Spleen (tissue), 11 donors: ENCODE measurements around the gene SHE. TPM values are rescaled to one million over a fixed set of nuclear protein-coding genes. Genes with fewer than 3 reads are reported as not detected.

ENCODE experiments used
- DNase-seq: peaks from one replicate; pipeline ENCODE4 v3.0.0-alpha.2; 2020
- H3K27ac ChIP-seq, 8 donors: fragments of 200-600 bp; sonication (generic) in 7 of 8; 1 replicate in 4 of 8; 2 replicates in 4 of 8; pipeline versions ENCODE4 v1.5.0 to v1.8.0; 2016 to 2021; ENCODE audit warnings: inconsistent platforms in 4 of 8, mild to moderate bottlenecking in 4 of 8, moderate library complexity in 1 of 8
- H3K27me3 ChIP-seq, 7 donors: fragments of 200-600 bp; sonication (generic) in 6 of 7; replicated peaks in 1 of 7; 1 replicate in 4 of 7; 2 replicates in 3 of 7; pipeline versions ENCODE4 v1.5.0 to v1.8.0; 2016 to 2021; ENCODE audit warnings: inconsistent platforms in 3 of 7, mild to moderate bottlenecking in 1 of 7
- H3K36me3 ChIP-seq, 6 donors: fragments of 200-600 bp; sonication (generic) in 5 of 6; 1 replicate in 4 of 6; 2 replicates in 2 of 6; pipeline versions ENCODE4 v1.5.0 to v1.8.0; 2016 to 2021; ENCODE audit warnings: inconsistent platforms in 2 of 6
- H3K4me1 ChIP-seq, 6 donors: fragments of 200-600 bp; sonication (generic) in 5 of 6; 1 replicate in 3 of 6; 2 replicates in 3 of 6; pipeline versions ENCODE4 v1.5.0 to v1.8.0; 2016 to 2021; ENCODE audit warnings: inconsistent platforms in 3 of 6
- H3K4me3 ChIP-seq, 8 donors: fragments of 200-600 bp; sonication (generic) in 7 of 8; 1 replicate in 4 of 8; 2 replicates in 4 of 8; pipeline versions ENCODE4 v1.5.0 to v1.8.0; 2016 to 2021; ENCODE audit warnings: inconsistent platforms in 4 of 8, mild to moderate bottlenecking in 4 of 8, moderate library complexity in 2 of 8
- H3K9me3 ChIP-seq, 8 donors: fragments of 200-600 bp; sonication (generic) in 7 of 8; 1 replicate in 4 of 8; 2 replicates in 4 of 8; pipeline versions ENCODE4 v1.5.0 to v1.8.0; 2016 to 2021; ENCODE audit warnings: inconsistent platforms in 4 of 8
- POLR2A ChIP-seq, 3 donors: fragments of 450-650 bp; IDR thresholded peaks; one replicate each; pipeline ENCODE4 v1.5.1; 2017; ENCODE audit warnings: antibody characterized with exemption in 3 of 3, mild to moderate bottlenecking in 1 of 3
- POLR2AphosphoS5 ChIP-seq, 3 donors: sonication (generic); formaldehyde crosslinking; IDR thresholded peaks; one replicate each; pipeline ENCODE4 v1.5.1; 2017; ENCODE audit warnings: antibody characterized with exemption in 3 of 3
- WGBS, 5 donors: extraction: QIAGEN DNeasy Blood & Tissue Kit in 3 of 5; methylation state at CpG; one replicate each; pipeline versions ENCODE4 v1.1.5 to v1.1.7; 2013 to 2018; 5-methylcytosine and 5-hydroxymethylcytosine counted together
- intact Hi-C: fragments of 100-400 bp; cut with DNase I; formaldehyde crosslinking; loops from one replicate; pipeline ENCODE4 v1.15.0; 2023; ENCODE audit warnings: low total_unique reads
- polyA plus RNA-seq, 3 donors: library from polyadenylated mRNA; stranded (reverse); fragments of 200-250 nt; gene quantifications; one replicate each; pipeline ENCODE4 v1.2.1, GENCODE V29; 2013
- total RNA-seq, 7 donors: library from RNA; depleted of rRNA in 3 of 7; stranded (reverse); fragments of >200 nt in 3 of 7; fragmentation: NEBNext Ultra II Directional in 4 of 7; extraction: Animal tissue kit (Norgen Biotek cat#: 25700) in 4 of 7; gene quantifications; one replicate each; pipeline versions ENCODE4 v1.1.0 to v1.2.1, GENCODE V29; 2016 to 2021
- TF ChIP-seq, protein P1 (sequence below), 11 experiments: fragments of 200-600 bp in 7 of 11; fragments of 450-650 bp in 4 of 11; sonication (generic) in 4 of 11; IDR thresholded peaks in 8 of 11; conservative IDR thresholded peaks in 3 of 11; 1 replicate in 7 of 11; 2 replicates in 4 of 11; pipeline versions ENCODE4 v1.4.0 to v1.8.0; 2016 to 2021; ENCODE audit warnings: antibody characterized with exemption in 11 of 11, inconsistent platforms in 4 of 11, mild to moderate bottlenecking in 1 of 11
- donor health status: healthy with polysubstance abuse.
- donor health status: DM: no; HTN: no; CAD: no; lungs with moderate emphysema.
- donor health status: DM: no; HTN: no; CAD: no.
- donor health status: Bipolar disorder and iron deficiency.
- donor health status: healthy.
- donor health status: DM: no; HTN: no; CAD: no.
- donor health status: DM: yes; HTN: yes; CAD: no.

SHE gene
- total and polyA plus RNA-seq, 10 donors, result 8.2 to 54.7 (median 32.4) TPM

GRCh38 chr1:154431586-154432373 is 70.4 kb downstream of the SHE start:
- Histone ChIP-seq H3K9me3 (no peaks in the 10 kb centered on the region), H3K27ac (peak overlapping the region in 4 of 8 donors; percentile 35 to 75 (median 60)), H3K4me3 (no peak overlapping the region), H3K4me1 (peaks cover 0 to 54% (median 21%) of the 10 kb centered on the region in 6 donors), H3K36me3 (peaks cover 0 to 74% (median 30%) of the 10 kb centered on the region in 6 donors), H3K27me3 (no peaks in the 10 kb centered on the region)
- TF ChIP-seq, protein P1, sequence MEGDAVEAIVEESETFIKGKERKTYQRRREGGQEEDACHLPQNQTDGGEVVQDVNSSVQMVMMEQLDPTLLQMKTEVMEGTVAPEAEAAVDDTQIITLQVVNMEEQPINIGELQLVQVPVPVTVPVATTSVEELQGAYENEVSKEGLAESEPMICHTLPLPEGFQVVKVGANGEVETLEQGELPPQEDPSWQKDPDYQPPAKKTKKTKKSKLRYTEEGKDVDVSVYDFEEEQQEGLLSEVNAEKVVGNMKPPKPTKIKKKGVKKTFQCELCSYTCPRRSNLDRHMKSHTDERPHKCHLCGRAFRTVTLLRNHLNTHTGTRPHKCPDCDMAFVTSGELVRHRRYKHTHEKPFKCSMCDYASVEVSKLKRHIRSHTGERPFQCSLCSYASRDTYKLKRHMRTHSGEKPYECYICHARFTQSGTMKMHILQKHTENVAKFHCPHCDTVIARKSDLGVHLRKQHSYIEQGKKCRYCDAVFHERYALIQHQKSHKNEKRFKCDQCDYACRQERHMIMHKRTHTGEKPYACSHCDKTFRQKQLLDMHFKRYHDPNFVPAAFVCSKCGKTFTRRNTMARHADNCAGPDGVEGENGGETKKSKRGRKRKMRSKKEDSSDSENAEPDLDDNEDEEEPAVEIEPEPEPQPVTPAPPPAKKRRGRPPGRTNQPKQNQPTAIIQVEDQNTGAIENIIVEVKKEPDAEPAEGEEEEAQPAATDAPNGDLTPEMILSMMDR (IDR thresholded peaks at IDR 0.05 in 8 of 11, conservative IDR thresholded peaks at IDR 0.05 in 3 of 11), result no peak
- TF ChIP-seq POLR2AphosphoS5 (IDR thresholded peaks at IDR 0.05) (peak in 1 of 3 donors; percentile 30), POLR2A (IDR thresholded peaks at IDR 0.05) (no peak)
- intact Hi-C loops, result no loop called here
- DNase-seq, result no peak
- WGBS, 5 donors, result 52 to 83% (median 67%) methylated on average over 10 of the region's 10 CpGs

GRCh38 chr1:154430903-154431302 is 71.3 kb downstream of the SHE start:
- no peaks in the 10 kb centered on the region for H3K27me3 ChIP-seq
- H3K4me3 ChIP-seq, result no peak overlapping the region
- H3K36me3 ChIP-seq, result peaks cover 0 to 66% (median 24%) of the 10 kb centered on the region in 6 donors
- TF ChIP-seq, protein P1 (IDR thresholded peaks at IDR 0.05 in 8 of 11, conservative IDR thresholded peaks at IDR 0.05 in 3 of 11), result no peak
- TF ChIP-seq POLR2AphosphoS5 (IDR thresholded peaks at IDR 0.05) (no peak), POLR2A (IDR thresholded peaks at IDR 0.05) (no peak)
- H3K9me3 ChIP-seq, result no peaks in the 10 kb centered on the region
- H3K4me1 ChIP-seq, result peaks cover 0 to 54% (median 21%) of the 10 kb centered on the region in 6 donors
- H3K27ac ChIP-seq, result peak overlapping the region in 4 of 8 donors; percentile 35 to 75 (median 60)
- no peak for DNase-seq
- 74 to 86% (median 77%) methylated on average over 11 of the region's 11 CpGs for WGBS, 5 donors
- intact Hi-C loops, result no loop called here

- intact Hi-C loops, result no loop called here
- WGBS, 5 donors, result 76 to 90% (median 85%) methylated on average over 15 to 17 of the region's 17 CpGs
- no peaks in the 10 kb centered on the region for H3K27me3 ChIP-seq
- H3K27ac ChIP-seq, result peak overlapping the region in 3 of 8 donors; percentile 5 to 75 (median 60)
- no peak overlapping the region for H3K4me3 ChIP-seq
- H3K9me3 ChIP-seq, result no peaks in the 10 kb centered on the region
- H3K36me3 ChIP-seq, result peaks cover 0 to 57% (median 17%) of the 10 kb centered on the region in 6 donors
- peaks cover 0 to 61% (median 21%) of the 10 kb centered on the region in 6 donors for H3K4me1 ChIP-seq
- no peak for DNase-seq
- TF ChIP-seq POLR2AphosphoS5 (IDR thresholded peaks at IDR 0.05) (no peak), POLR2A (IDR thresholded peaks at IDR 0.05) (no peak)
- TF ChIP-seq, protein P1 (IDR thresholded peaks at IDR 0.05 in 8 of 11, conservative IDR thresholded peaks at IDR 0.05 in 3 of 11), result no peak
Observed at GRCh38 chr1:154429841-154430611, 72.2 kb downstream of the SHE start.

Other genes with a start within 250 kb of the SHE start
- gene HAX1, start 229.8 kb downstream of the SHE start, total RNA-seq, result 10 to 100 TPM; 59.5 to 81.3 (median 64.6) TPM
- 100 to 1,000 TPM in 1 of 3 donors, 10 to 100 TPM in 2; 87.1 to 109 (median 99.6) TPM for gene HAX1, start 229.8 kb downstream of the SHE start, polyA plus RNA-seq
- 1 to 10 TPM in 4 of 7 donors, under 1 TPM in 3; 0.28 to 3.1 (median 1.3) TPM for gene AQP10, start 181.3 kb downstream of the SHE start, total RNA-seq
- gene AQP10, start 181.3 kb downstream of the SHE start, polyA plus RNA-seq, result under 1 TPM; 0.09 to 0.19 (median 0.15) TPM
- 100 to 1,000 TPM in 2 of 7 donors, 10 to 100 TPM in 5; 42.3 to 107 (median 66.7) TPM for gene ATP8B2, start 176.9 kb downstream of the SHE start, total RNA-seq
- 10 to 100 TPM in 1 of 3 donors, 1 to 10 TPM in 2; 5.4 to 17.0 (median 6.4) TPM for gene ATP8B2, start 176.9 kb downstream of the SHE start, polyA plus RNA-seq
- 10 to 100 TPM; 40.3 to 74.5 (median 55.5) TPM for gene IL6R, start 97.1 kb downstream of the SHE start, total RNA-seq
- 1 to 10 TPM; 2.8 to 6.1 (median 3.9) TPM for gene IL6R, start 97.1 kb downstream of the SHE start, polyA plus RNA-seq
- gene TDRD10, start 193 bp downstream of the SHE start, total RNA-seq, result 10 to 100 TPM in 2 of 7 donors, 1 to 10 TPM in 5; 2.4 to 14.0 (median 8.3) TPM
- gene TDRD10, start 193 bp downstream of the SHE start, polyA plus RNA-seq, result 10 to 100 TPM in 2 of 3 donors, 1 to 10 TPM in 1; 4.9 to 12.8 (median 12.0) TPM
- gene UBE2Q1, start 56.2 kb upstream of the SHE start, total RNA-seq, result 100 to 1,000 TPM in 2 of 7 donors, 10 to 100 TPM in 5; 45.0 to 119 (median 95.1) TPM
- 10 to 100 TPM; 25.8 to 40.3 (median 30.0) TPM for gene UBE2Q1, start 56.2 kb upstream of the SHE start, polyA plus RNA-seq
- under 1 TPM in 2 of 7 donors, not detected in 5; 0.18 to 0.32 TPM for gene CHRNB2, start 65.4 kb upstream of the SHE start, total RNA-seq
- gene CHRNB2, start 65.4 kb upstream of the SHE start, polyA plus RNA-seq, result under 1 TPM in 1 of 3 donors, not detected in 2; 0.03 TPM
- gene ADAR, start 105.8 kb upstream of the SHE start, total RNA-seq, result 100 to 1,000 TPM; 218 to 249 (median 229) TPM
- 10 to 100 TPM; 25.6 to 61.3 (median 29.4) TPM for gene ADAR, start 105.8 kb upstream of the SHE start, polyA plus RNA-seq